COLO668 (cell line): Measurements from ENCODE around the gene SEPTIN8.

Experiments used
- DNase-seq: peaks from one replicate; lab custom pipeline; 2025; ENCODE audit not compliant: unreplicated experiment; lab: John Stamatoyannopoulos, UW

Gene SEPTIN8

DNA sequence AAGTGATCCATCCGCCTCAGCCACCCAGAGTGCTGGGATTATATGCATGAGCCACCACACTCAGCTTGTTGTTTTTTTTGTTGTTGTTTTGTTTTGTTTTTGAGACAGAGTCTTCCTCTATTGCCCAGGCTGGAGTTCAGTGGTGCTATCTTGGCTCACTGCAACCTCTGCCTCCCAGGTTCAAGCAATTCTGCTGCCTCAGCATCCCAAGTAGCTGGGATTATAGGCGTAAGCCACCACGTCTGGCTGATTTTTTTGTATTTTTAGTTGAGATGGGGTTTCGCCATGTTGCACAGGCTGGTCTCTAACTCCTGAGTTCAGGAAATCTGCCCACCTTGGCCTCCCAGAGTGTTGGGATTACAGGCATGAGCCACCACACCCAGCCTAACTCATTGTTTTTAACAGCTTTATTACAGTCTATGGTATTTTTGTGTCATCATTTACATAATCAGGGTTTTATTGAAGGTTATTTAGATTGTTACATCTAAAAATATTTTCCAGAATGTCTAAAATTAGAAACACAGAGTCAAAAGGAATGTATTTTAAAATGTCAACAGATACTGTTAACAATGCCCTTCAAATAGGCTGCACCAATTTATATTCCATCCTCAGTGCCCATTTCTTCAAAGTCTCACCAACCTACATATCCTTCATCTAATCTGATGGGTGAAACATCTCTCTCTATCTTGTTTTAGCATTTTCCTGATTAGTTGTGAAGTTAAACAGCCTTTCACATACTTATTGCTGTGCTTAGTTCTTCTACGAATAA lies 58.3 kb downstream of the SEPTIN8 start:
- no peak for DNase-seq

DNA sequence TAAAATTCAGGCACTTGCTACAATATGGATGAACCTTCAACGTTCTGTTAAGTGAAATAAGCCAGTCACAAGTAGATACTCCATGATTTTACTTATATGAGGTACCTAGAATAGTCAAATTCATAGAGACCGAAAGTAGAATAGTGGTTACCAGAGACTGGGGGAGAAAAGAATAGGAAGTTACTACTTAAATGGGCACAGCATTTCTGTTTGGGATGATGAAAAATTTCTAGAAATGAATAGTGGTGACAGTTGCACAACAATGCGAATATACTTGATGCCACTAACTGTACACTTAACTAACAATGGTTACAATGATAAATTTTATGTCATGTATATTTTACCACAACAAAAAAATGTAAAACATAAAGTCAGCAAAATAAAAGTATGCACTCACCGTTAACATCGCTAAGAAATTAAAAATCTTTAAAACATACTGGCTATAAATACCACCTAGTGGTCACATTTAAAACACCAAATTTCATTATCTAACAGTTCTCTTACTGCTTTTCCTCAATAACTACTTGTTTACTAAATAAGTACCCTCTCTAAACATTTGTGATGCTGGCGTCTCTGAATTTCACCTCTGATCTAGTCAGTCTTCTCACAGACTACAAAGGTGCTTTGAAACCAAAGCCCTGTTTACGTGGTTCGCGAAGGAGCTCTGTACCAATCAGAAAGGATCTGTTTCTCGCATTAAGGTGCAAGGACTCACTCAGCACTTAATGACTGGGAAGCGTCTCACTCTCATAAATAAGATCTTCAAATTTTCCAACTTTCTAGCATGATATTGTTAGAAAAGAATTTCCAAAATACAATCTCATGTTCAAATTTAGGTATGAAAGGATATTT lies 62.4 kb downstream of the SEPTIN8 start:
- no peak for DNase-seq

DNA sequence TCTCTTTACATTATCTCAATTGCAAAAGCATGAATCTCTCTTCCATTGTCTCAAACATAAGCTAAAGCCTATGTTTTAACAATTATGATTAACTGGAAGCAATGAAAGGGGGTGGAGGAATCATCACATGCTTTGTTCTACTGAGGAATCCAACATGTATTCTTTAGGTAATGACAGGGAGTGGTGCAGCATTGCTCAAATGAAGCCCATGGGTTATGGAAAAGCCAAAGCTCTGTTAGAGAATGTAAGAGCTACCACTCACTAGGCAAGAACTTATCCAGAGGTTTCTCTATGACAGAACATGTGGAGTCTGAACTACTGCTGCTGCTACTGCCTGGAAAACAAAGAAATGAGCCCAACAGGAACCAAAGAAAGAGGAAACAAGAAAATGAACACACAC lies 68.4 kb downstream of the SEPTIN8 start:
- no peak for DNase-seq

DNA sequence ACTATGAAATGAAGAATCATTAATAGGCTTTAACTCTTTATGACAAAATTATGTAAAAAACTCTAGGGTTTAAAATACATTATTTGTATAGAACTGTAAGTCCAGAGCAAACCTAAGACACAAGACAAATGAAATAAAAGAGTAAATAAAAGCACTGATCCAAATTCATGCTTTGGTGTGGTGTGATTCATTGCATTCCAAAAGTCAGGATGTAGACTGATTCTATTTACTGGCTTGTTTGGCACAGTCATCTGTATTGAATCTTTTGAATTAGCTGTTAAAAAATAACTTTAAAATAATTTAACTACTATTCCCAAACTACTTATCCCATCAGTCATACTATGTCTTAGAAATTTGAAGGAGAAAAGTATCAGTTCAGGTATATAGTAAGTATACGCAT lies 72.2 kb downstream of the SEPTIN8 start:
- no peak for DNase-seq
